WI38 (cell line): Measurements from ENCODE around the gene C16orf86.
A peak's percentile ranks its signal among the peaks of the same experiment; 100 is the strongest.

ENCODE experiments used
- H3K4me3 ChIP-seq: 2 replicates; pipeline ENCODE4 v1.5.1; 2011; ENCODE audit warnings: low read depth, mild to moderate bottlenecking, control low read depth, low read length
- TF ChIP-seq, protein P1 (sequence below): IDR thresholded peaks from 2 replicates; pipeline ENCODE4 v1.5.1; 2012; ENCODE audit warnings: low read depth, mild to moderate bottlenecking, control low read depth, low read length

The C16orf86 gene

DNA sequence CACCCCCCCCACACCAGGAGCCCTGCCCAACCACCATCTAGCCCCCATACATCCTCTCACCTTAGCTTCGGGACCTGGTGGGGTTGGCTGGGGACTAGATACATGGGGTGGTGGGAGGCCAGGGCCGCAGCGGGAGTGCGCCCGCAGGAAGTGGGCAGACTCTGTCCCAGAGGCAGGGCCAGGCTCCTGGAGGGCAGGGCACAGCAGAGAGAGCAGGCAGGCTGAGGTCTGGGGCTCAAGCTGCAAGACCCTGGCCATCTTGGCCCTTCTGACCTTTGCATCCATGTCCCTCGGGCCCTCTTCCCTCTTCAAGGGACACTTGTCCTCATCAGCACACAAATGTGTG, 2.8 kb upstream of the C16orf86 start:
- no peak overlapping the region for H3K4me3 ChIP-seq
- TF ChIP-seq, protein P1, sequence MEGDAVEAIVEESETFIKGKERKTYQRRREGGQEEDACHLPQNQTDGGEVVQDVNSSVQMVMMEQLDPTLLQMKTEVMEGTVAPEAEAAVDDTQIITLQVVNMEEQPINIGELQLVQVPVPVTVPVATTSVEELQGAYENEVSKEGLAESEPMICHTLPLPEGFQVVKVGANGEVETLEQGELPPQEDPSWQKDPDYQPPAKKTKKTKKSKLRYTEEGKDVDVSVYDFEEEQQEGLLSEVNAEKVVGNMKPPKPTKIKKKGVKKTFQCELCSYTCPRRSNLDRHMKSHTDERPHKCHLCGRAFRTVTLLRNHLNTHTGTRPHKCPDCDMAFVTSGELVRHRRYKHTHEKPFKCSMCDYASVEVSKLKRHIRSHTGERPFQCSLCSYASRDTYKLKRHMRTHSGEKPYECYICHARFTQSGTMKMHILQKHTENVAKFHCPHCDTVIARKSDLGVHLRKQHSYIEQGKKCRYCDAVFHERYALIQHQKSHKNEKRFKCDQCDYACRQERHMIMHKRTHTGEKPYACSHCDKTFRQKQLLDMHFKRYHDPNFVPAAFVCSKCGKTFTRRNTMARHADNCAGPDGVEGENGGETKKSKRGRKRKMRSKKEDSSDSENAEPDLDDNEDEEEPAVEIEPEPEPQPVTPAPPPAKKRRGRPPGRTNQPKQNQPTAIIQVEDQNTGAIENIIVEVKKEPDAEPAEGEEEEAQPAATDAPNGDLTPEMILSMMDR, result no peak

DNA sequence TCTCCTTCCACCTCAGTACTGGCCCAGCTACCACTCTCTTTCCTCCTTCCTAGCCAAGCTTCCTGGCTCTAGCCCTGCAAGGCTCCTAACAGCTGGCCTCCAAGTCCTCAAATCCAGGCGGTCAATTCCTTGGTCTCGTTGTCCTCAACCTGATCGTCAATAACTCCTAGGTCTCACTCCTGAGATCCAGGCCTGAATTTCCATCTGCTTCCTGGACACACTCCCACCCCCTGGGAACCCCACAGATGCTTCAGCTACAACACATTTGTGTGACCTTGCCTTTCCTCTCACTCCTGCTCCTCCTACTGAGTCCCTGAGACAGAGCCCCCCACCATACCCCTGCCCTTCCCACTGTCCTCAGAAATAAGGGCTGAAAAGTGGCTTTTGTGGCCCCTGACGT, 2.4 kb upstream of the C16orf86 start:
- no peak overlapping the region for H3K4me3 ChIP-seq
- TF ChIP-seq, protein P1, result no peak

- H3K4me3 ChIP-seq, result no peak overlapping the region
- TF ChIP-seq, protein P1, result no peak
Measured at GRCh38 chr16:67664871-67665270, 1.7 kb upstream of the C16orf86 start.

DNA sequence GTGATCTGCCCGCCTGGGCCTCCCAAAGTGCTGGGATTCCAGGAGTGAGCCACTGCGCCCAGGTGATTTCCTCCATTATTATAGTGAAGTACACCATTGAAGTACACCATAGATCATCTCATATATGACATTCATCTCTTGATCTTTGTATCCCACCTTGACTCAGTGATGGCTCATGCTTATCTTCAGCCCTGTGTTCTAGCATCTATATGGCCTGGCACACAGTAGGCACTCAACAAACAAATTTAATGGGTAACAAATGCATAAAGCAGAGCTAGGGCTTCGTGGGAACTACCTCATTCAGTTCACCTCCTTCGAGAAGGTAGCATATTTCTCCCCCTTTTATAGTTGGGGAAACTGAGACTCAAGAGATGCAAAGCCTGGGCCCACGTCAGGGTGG, 1.0 kb upstream of the C16orf86 start:
- TF ChIP-seq, protein P1, result no peak
- H3K4me3 ChIP-seq, result peak overlapping the region; percentile 64

DNA sequence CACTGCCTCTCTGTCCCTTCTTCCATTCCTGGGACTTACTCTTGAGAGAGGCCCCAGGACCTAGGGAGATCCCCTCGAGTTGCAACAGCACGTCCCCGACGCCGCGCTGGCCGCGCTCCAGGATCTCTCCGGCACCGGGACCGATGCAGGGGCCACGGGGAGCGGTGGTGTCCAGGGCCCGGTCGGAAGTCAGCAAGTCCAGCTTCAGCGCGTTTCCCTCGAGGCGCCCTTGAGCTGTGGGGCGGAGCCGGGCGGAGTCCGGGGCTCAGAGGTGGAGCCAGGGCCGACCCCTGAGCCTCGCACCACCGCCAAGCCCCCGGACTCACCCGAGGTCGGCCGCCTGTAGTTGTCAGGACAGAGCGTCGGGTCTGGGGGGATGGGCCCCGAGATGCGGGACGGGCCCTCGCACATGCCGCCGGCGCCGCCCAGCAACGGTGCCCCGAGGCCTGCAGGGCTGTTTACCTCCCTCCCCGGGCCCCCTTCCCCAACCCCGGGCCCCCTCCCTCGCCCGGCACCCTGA, 522 bp upstream of the C16orf86 start:
- TF ChIP-seq, protein P1, result no peak

GRCh38 chr16:67667453-67667816, 821 bp downstream of the C16orf86 start:
- TF ChIP-seq, protein P1, result no peak
- H3K4me3 ChIP-seq, result no peak overlapping the region

More for the DNA sequence above, 522 bp upstream of the C16orf86 start:
- H3K4me3 ChIP-seq, result peak overlapping the region; percentile 64

DNA sequence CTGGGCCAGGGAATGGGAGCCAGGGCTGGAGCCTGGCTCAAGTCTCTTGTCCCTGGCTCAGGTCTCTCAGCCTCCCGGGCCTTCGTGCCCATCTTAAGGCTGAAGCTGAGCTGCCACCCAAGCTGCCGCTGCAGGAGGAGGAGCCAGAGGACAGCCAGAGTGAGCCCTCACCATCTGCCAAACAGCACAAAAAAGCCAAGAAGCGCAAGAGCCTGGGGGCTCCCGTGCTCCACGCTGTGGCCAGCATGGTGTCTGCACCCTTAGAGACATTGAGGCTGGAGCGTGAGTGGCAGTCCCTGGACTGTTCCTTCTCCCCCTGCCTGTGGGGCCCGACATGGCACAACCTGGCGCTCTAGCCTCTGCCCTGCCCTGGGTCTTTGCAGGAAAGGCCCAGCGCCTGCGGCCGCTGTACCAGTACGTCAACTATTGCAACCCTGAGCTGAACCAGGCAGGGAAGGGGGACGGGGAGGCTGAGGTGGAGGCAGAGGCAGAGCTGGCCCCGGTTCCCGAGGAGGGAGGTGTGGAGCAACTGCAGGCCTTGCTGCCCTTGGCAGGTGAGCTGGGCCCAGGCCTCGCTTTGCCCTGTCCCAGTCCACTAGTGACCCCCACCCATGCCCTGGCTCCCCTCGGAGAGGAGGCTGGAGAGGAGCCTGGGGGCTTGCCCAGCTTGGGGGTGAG, 1.3 kb downstream of the C16orf86 start:
- TF ChIP-seq, protein P1, result peak; percentile 68
- no peak overlapping the region for H3K4me3 ChIP-seq
